Activated CD8-positive, alpha-beta memory T cell treated with anti-CD3 and anti-CD28 coated beads for 1 hour (primary cell): ENCODE measurements around the gene GSN.
"Not testable (repeated sequence)": the region's sequence is repeated elsewhere in the genome, so short reads cannot be mapped to it uniquely, and the experiment has no call there.

Experiments
- DNase-seq, 2 donors: peaks; one replicate each; pipeline ENCODE4 v3.0.0-alpha.2; 2020; ENCODE audit warnings: low read depth in 1 of 2; ENCODE audit errors: extremely low read depth in 1 of 2

GSN gene

GRCh38 chr9:121286973-121287741, 19.2 kb downstream of the GSN start:
- DNase-seq = no peak

GRCh38 chr9:121288673-121289025, 20.7 kb downstream of the GSN start:
- DNase-seq = no peak

- DNase-seq = no peak
These were observed 21.2 kb downstream of the GSN start for GRCh38 chr9:121289026-121289771.

GRCh38 chr9:121289772-121290370, 21.9 kb downstream of the GSN start:
- no peak for DNase-seq

- not testable (repeated sequence) for DNase-seq
These were observed 23.6 kb downstream of the GSN start for GRCh38 chr9:121291536-121291935.

- no peak for DNase-seq
These were observed 24.1 kb downstream of the GSN start for GRCh38 chr9:121292051-121292450.

- DNase-seq = no peak
These were observed 24.9 kb downstream of the GSN start for GRCh38 chr9:121292801-121293241.

GRCh38 chr9:121294151-121294743, 26.3 kb downstream of the GSN start:
- DNase-seq = no peak

GRCh38 chr9:121294866-121295661, 27.1 kb downstream of the GSN start:
- DNase-seq = no peak

GRCh38 chr9:121295662-121296191, 27.8 kb downstream of the GSN start:
- no peak for DNase-seq

- DNase-seq = no peak
These were observed 28.5 kb downstream of the GSN start for GRCh38 chr9:121296213-121297127.

GRCh38 chr9:121297389-121297788, 29.4 kb downstream of the GSN start:
- no peak for DNase-seq

- DNase-seq = no peak
These were observed 30.1 kb downstream of the GSN start for GRCh38 chr9:121298016-121298538.

GRCh38 chr9:121298689-121299466, 30.9 kb downstream of the GSN start:
- no peak for DNase-seq

- no peak for DNase-seq
These were observed 31.7 kb downstream of the GSN start for GRCh38 chr9:121299467-121300282.

GRCh38 chr9:121300283-121301119, 32.5 kb downstream of the GSN start:
- no peak for DNase-seq

- DNase-seq = no peak
These were observed 33.9 kb downstream of the GSN start for GRCh38 chr9:121301881-121302286.
